Measurements from ENCODE around the gene NDUFB10. TPM values are rescaled to one million over a fixed set of nuclear protein-coding genes. Genes with fewer than 3 reads are reported as not detected.

The NDUFB10 gene
- total and polyA plus RNA-seq, 4 donors: 93.9 to 195 (median 133) TPM

DNA sequence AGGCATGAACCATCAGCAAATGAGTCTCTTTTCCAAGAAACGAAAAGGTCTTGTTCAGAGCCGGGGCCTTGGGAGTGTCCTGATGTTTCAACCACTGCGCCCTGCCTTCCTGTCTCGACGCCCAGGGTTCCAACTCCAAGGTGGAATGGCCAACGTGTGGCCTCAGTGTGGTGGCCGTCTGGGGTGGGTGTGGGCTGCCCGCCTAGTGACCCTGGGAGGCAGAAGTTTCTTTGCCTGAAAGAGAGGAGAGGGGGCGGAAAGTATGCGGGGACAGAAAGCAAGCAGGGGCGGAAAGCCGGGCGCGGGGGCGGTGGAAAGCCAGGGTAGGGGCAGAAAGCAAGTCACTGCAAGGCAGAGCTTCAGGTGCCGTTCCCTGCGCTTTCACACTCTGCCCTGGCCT lies 20.4 kb upstream of the NDUFB10 start:
- H3K4me3 ChIP-seq (ENCODE audit: low read depth in 1 of 3, low read length in 3 of 3): no peak overlapping the region

More for the DNA sequence above, 20.4 kb upstream of the NDUFB10 start:
- Histone ChIP-seq H3K27me3 (ENCODE audit: control insufficient read depth in 4 of 4, insufficient read depth in 4 of 4, low read length in 3 of 4) (no peaks in the 10 kb centered on the region), H3K9ac (ENCODE audit: low read depth in 1 of 2, low read length in 2 of 2) (no peak overlapping the region), H3K4me1 (ENCODE audit: control insufficient read depth in 4 of 4, insufficient read depth in 4 of 4, low read length in 3 of 4) (peaks cover 11 to 59% (median 43%) of the 10 kb centered on the region in 4 donors), H3K27ac (ENCODE audit: low read depth in 1 of 2, low read length in 2 of 2) (peak overlapping the region; percentile 51 to 62), H3K36me3 (ENCODE audit: control insufficient read depth in 4 of 4, insufficient read depth in 3 of 4, low read depth in 1 of 4, low read length in 3 of 4) (peaks cover 4 to 26% (median 17%) of the 10 kb centered on the region in 4 donors), H3K9me3 (ENCODE audit: control insufficient read depth in 4 of 4, low read length in 3 of 4) (no peaks in the 10 kb centered on the region)
- WGBS: 87% methylated on average over 17 of the region's 17 CpGs
- no peak for DNase-seq (ENCODE audit: low spot score)
- no peak for TF ChIP-seq HNF4G (IDR thresholded peaks at IDR 0.05)
- TF ChIP-seq NR2F2 (IDR thresholded peaks at IDR 0.05): no peak
- no peak for TF ChIP-seq HNF4A (conservative IDR thresholded peaks at IDR 0.05)
- TF ChIP-seq RAD21 (IDR thresholded peaks at IDR 0.05): no peak
- TF ChIP-seq SP1 (IDR thresholded peaks at IDR 0.05): no peak
- no peak for TF ChIP-seq TAF1 (conservative IDR thresholded peaks at IDR 0.05)
- TF ChIP-seq, protein P1, sequence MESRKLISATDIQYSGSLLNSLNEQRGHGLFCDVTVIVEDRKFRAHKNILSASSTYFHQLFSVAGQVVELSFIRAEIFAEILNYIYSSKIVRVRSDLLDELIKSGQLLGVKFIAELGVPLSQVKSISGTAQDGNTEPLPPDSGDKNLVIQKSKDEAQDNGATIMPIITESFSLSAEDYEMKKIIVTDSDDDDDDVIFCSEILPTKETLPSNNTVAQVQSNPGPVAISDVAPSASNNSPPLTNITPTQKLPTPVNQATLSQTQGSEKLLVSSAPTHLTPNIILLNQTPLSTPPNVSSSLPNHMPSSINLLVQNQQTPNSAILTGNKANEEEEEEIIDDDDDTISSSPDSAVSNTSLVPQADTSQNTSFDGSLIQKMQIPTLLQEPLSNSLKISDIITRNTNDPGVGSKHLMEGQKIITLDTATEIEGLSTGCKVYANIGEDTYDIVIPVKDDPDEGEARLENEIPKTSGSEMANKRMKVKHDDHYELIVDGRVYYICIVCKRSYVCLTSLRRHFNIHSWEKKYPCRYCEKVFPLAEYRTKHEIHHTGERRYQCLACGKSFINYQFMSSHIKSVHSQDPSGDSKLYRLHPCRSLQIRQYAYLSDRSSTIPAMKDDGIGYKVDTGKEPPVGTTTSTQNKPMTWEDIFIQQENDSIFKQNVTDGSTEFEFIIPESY (IDR thresholded peaks at IDR 0.05): no peak
- TF ChIP-seq, protein P2, sequence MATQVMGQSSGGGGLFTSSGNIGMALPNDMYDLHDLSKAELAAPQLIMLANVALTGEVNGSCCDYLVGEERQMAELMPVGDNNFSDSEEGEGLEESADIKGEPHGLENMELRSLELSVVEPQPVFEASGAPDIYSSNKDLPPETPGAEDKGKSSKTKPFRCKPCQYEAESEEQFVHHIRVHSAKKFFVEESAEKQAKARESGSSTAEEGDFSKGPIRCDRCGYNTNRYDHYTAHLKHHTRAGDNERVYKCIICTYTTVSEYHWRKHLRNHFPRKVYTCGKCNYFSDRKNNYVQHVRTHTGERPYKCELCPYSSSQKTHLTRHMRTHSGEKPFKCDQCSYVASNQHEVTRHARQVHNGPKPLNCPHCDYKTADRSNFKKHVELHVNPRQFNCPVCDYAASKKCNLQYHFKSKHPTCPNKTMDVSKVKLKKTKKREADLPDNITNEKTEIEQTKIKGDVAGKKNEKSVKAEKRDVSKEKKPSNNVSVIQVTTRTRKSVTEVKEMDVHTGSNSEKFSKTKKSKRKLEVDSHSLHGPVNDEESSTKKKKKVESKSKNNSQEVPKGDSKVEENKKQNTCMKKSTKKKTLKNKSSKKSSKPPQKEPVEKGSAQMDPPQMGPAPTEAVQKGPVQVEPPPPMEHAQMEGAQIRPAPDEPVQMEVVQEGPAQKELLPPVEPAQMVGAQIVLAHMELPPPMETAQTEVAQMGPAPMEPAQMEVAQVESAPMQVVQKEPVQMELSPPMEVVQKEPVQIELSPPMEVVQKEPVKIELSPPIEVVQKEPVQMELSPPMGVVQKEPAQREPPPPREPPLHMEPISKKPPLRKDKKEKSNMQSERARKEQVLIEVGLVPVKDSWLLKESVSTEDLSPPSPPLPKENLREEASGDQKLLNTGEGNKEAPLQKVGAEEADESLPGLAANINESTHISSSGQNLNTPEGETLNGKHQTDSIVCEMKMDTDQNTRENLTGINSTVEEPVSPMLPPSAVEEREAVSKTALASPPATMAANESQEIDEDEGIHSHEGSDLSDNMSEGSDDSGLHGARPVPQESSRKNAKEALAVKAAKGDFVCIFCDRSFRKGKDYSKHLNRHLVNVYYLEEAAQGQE (IDR thresholded peaks at IDR 0.05): no peak
- TF ChIP-seq, protein P3, sequence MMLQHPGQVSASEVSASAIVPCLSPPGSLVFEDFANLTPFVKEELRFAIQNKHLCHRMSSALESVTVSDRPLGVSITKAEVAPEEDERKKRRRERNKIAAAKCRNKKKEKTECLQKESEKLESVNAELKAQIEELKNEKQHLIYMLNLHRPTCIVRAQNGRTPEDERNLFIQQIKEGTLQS (IDR thresholded peaks at IDR 0.05): no peak
- TF ChIP-seq, protein P4, sequence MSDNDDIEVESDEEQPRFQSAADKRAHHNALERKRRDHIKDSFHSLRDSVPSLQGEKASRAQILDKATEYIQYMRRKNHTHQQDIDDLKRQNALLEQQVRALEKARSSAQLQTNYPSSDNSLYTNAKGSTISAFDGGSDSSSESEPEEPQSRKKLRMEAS (IDR thresholded peaks at IDR 0.05): no peak
- TF ChIP-seq JUND (IDR thresholded peaks at IDR 0.05): no peak
- no peak for TF ChIP-seq FOXA1 (IDR thresholded peaks at IDR 0.05)
- TF ChIP-seq FOXA2 (IDR thresholded peaks at IDR 0.05): no peak
- TF ChIP-seq GABPA (IDR thresholded peaks at IDR 0.05 in 1 of 2, conservative IDR thresholded peaks at IDR 0.05 in 1 of 2): no peak
- TF ChIP-seq, protein P5, sequence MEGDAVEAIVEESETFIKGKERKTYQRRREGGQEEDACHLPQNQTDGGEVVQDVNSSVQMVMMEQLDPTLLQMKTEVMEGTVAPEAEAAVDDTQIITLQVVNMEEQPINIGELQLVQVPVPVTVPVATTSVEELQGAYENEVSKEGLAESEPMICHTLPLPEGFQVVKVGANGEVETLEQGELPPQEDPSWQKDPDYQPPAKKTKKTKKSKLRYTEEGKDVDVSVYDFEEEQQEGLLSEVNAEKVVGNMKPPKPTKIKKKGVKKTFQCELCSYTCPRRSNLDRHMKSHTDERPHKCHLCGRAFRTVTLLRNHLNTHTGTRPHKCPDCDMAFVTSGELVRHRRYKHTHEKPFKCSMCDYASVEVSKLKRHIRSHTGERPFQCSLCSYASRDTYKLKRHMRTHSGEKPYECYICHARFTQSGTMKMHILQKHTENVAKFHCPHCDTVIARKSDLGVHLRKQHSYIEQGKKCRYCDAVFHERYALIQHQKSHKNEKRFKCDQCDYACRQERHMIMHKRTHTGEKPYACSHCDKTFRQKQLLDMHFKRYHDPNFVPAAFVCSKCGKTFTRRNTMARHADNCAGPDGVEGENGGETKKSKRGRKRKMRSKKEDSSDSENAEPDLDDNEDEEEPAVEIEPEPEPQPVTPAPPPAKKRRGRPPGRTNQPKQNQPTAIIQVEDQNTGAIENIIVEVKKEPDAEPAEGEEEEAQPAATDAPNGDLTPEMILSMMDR (IDR thresholded peaks at IDR 0.05; ENCODE audit: low read depth, low read length, missing input control): no peak
- TF ChIP-seq RXRA (IDR thresholded peaks at IDR 0.05): no peak
- no peak for TF ChIP-seq EGR1 (IDR thresholded peaks at IDR 0.05; ENCODE audit: low read depth in 2 of 2)
